Rectal smooth muscle tissue (tissue), 1 donor: ENCODE data around the gene SCP2.
A peak's percentile ranks its signal among the peaks of the same experiment; 100 is the strongest.

Experiments used
- H3K27ac ChIP-seq: one replicate; pipeline ENCODE4 v1.7.0; 2013; ENCODE audit warnings: low read depth, low read length, inconsistent platforms
- H3K27me3 ChIP-seq: one replicate; pipeline ENCODE4 v1.7.0; 2013; ENCODE audit warnings: low read length; ENCODE audit not compliant: control insufficient read depth, insufficient read depth
- H3K36me3 ChIP-seq: one replicate; pipeline ENCODE4 v1.7.0; 2013; ENCODE audit warnings: low read length; ENCODE audit not compliant: control insufficient read depth, insufficient read depth
- H3K4me1 ChIP-seq: one replicate; pipeline ENCODE4 v1.7.0; 2013; ENCODE audit warnings: low read length; ENCODE audit not compliant: control insufficient read depth, insufficient read depth
- H3K4me3 ChIP-seq: one replicate; pipeline ENCODE4 v1.7.0; 2013; ENCODE audit warnings: low read length
- H3K9ac ChIP-seq: one replicate; pipeline ENCODE4 v1.7.0; 2013; ENCODE audit warnings: low read length

The SCP2 gene

DNA sequence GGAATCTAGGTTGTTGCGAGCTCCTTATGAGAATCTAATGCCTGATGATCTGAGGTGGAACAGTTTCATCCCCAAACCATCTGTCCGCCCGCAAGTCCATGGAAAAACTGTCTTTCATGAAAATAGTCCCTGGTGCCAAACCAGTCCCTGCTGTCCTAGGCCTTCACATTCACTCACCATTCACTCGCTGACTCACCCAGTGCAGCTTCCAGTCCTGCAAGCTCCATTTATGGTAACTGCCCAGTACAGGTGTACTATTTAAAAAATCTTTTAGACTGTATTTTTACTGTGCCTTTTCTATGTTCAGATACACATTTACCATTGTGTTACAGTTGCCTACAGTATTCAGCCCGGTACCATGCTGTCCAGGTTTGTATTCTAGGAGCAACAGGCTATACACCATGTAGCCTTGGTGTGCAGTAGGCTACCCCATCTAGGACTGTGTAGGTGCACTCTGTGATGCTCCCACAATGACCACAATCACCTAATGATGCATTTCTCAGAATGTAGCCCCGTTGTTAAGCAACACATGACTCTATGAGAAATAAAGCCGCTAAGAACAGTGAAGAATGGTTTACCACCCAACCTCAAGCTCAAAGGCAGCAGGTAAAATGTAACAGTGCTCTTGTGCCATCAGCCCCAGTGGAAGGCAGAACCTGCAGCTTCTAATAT is 7.9 kb upstream of the SCP2 start:
- no peaks in the 10 kb centered on the region for H3K36me3 ChIP-seq
- no peaks in the 10 kb centered on the region for H3K4me1 ChIP-seq
- H3K4me3 ChIP-seq: no peak overlapping the region
- no peaks in the 10 kb centered on the region for H3K27me3 ChIP-seq
- H3K9ac ChIP-seq: no peak overlapping the region
- no peak overlapping the region for H3K27ac ChIP-seq

DNA sequence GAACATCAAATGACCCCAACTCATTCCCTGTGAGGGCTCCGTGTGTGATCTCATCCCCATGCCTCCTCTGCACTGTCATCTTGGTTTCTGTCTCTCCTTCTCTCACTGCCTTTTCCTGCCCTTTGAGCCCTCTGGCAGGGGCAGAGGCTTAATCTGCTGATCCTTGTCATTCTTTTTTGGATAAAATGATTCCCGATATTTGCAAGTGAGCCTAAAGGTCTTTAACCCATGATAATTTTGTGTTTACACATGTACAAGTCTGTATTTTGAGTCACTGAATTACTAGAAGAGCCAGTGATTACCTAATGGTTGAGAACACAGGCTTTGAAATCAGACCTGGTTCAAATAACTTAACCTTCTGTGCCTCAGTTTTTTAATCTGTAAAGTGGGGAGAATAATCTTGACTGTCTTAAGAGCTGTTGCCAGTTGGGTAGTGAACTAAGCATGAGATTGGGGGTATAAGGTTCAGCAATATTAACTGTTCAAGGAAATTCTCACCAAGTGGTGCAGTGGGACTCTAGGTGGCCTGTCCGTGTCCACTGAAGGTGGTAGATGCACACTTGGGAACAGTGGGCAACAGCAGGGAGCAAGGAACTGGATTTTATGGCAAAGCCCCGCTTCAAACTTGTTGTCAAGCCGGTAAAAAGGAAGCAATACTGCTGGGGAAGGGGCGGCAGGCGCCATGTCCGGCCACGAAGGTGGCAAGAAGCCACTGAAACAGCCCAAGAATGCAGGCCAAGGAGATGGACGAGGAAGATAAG is 7.2 kb upstream of the SCP2 start:
- Histone ChIP-seq H3K9ac (no peak overlapping the region), H3K27ac (no peak overlapping the region), H3K4me3 (no peak overlapping the region), H3K36me3 (no peaks in the 10 kb centered on the region), H3K4me1 (no peaks in the 10 kb centered on the region), H3K27me3 (no peaks in the 10 kb centered on the region)

GRCh38 chr1:52920791-52921291 is 6.2 kb upstream of the SCP2 start:
- Histone ChIP-seq H3K9ac (peak overlapping the region; percentile 80), H3K36me3 (no peaks in the 10 kb centered on the region), H3K27ac (peak overlapping the region; percentile 91), H3K4me3 (peak overlapping the region; percentile 87), H3K4me1 (peaks cover under 1% of the 10 kb centered on the region), H3K27me3 (no peaks in the 10 kb centered on the region)

DNA sequence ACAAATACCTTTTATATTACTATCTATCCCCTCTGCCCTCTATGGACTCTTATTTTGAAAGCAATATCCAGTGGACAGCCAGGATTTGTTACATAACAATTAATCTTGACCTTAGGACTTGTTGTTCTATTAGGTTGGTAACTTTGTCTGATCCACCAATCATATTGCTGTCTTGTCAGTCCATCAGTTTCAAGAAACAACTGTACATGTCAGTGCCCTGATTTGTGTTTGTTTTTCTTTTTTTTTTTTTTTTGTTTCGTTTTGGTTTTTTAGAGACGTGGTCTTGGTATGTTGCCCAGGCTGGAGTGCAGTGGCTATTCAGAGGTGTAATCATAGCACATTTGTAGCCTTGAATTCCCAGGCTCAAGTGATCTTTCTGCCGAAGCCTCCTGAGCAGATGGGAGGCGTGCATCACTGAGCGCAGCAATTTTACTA is 1.5 kb upstream of the SCP2 start:
- H3K36me3 ChIP-seq: no peaks in the 10 kb centered on the region
- no peak overlapping the region for H3K27ac ChIP-seq
- no peaks in the 10 kb centered on the region for H3K27me3 ChIP-seq
- no peak overlapping the region for H3K9ac ChIP-seq
- peak overlapping the region; percentile 5 for H3K4me3 ChIP-seq
- peaks cover 7% of the 10 kb centered on the region for H3K4me1 ChIP-seq

DNA sequence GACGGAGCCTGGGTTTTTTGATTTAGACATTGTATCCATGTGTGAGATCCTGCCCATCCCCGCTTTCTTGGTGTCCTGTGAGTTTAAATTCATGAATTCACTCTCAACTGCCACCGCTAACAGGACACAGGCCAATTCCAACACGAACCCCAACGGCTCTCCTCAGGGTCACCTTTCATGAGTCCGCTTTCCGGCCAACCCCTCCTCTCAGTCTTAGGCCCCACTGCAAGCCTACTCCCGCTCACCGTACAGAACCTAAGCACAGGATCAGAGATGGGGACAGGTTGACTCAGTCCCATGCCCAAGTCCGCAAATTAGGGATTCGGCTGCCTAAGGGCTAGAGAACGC is 238 bp upstream of the SCP2 start:
- H3K36me3 ChIP-seq: no peaks in the 10 kb centered on the region
- H3K27me3 ChIP-seq: no peaks in the 10 kb centered on the region
- H3K4me3 ChIP-seq: peak overlapping the region; percentile 66
- peak overlapping the region; percentile 48 for H3K27ac ChIP-seq
- H3K4me1 ChIP-seq: peaks cover 7% of the 10 kb centered on the region
- H3K9ac ChIP-seq: no peak overlapping the region

GRCh38 chr1:52928015-52928404 is 934 bp downstream of the SCP2 start:
- Histone ChIP-seq H3K9ac (peak overlapping the region; percentile 90), H3K27me3 (no peaks in the 10 kb centered on the region), H3K36me3 (no peaks in the 10 kb centered on the region), H3K4me3 (peak overlapping the region; percentile 66), H3K4me1 (peaks cover 7% of the 10 kb centered on the region), H3K27ac (no peak overlapping the region)

GRCh38 chr1:52929019-52929418 is 1.9 kb downstream of the SCP2 start:
- H3K27me3 ChIP-seq: no peaks in the 10 kb centered on the region
- peaks cover 7% of the 10 kb centered on the region for H3K4me1 ChIP-seq
- H3K9ac ChIP-seq: no peak overlapping the region
- no peak overlapping the region for H3K4me3 ChIP-seq
- no peaks in the 10 kb centered on the region for H3K36me3 ChIP-seq
- H3K27ac ChIP-seq: no peak overlapping the region

DNA sequence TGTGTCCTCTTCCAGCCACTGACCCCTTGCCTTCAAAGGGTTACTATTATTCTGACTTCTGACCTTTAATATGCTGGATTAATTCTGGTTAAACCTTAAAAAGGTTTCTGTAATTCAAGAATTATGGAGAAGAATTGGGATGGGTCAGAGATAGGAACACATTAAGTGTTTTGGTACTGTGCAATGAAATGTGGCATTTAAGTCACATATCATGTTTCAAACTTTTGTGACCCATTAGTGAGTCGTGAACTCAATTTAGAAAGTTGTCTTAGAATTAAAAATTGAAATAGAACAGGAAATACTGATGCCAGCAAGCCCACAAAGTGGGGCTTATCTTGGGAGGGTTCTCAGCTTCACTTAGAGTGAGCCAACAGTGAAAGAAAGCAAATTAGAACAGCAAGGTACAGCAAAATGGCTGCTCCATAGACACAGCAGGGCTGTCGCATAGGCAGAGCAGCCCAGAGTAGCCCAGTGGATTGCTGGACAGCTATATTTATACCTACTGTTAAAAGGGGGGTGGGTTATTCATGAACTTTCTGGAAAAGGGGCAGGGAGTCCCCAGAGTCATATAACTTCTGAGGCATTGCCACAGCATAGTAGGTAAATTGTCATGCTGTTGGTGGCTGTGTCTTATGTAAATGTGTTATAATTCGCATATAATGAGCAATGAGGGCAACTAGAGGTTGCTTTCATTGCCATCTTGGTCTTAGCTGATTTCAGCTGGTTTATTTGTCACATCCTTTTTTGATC is 10.5 kb downstream of the SCP2 start:
- H3K27ac ChIP-seq: no peak overlapping the region
- H3K4me3 ChIP-seq: no peak overlapping the region
- H3K9ac ChIP-seq: no peak overlapping the region
- no peaks in the 10 kb centered on the region for H3K36me3 ChIP-seq
- H3K4me1 ChIP-seq: no peaks in the 10 kb centered on the region
- H3K27me3 ChIP-seq: no peaks in the 10 kb centered on the region

- Histone ChIP-seq H3K27me3 (no peaks in the 10 kb centered on the region), H3K4me1 (no peaks in the 10 kb centered on the region), H3K27ac (no peak overlapping the region), H3K36me3 (no peaks in the 10 kb centered on the region), H3K9ac (no peak overlapping the region), H3K4me3 (no peak overlapping the region)
These were observed 11.0 kb downstream of the SCP2 start for GRCh38 chr1:52938183-52938451.

- Histone ChIP-seq H3K27me3 (no peaks in the 10 kb centered on the region), H3K4me1 (peaks cover 4% of the 10 kb centered on the region), H3K27ac (no peak overlapping the region), H3K4me3 (no peak overlapping the region), H3K9ac (no peak overlapping the region), H3K36me3 (peaks cover 3% of the 10 kb centered on the region)
These were observed 16.9 kb downstream of the SCP2 start for GRCh38 chr1:52943876-52944416.

DNA sequence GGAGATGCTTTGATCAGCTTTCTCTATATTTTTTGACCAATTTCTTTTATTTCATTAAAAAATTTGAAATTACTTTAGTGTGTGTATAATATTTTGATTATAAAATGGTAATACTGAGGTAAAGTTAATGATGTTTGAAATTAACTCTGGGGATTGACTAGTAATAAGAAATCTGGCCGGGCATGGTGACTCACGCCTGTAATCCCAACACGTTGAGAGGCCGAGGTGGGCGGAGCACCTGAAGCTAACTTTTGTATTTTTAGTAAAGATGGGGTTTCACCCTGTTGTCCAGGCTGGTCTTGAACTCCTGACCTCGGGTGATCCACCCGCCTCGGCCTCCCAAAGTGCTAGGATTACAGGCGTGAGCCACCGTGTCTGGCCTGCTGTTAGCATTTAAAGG is 17.5 kb downstream of the SCP2 start:
- H3K4me1 ChIP-seq: peaks cover 4% of the 10 kb centered on the region
- H3K4me3 ChIP-seq: no peak overlapping the region
- peaks cover 3% of the 10 kb centered on the region for H3K36me3 ChIP-seq
- no peak overlapping the region for H3K27ac ChIP-seq
- no peaks in the 10 kb centered on the region for H3K27me3 ChIP-seq
- H3K9ac ChIP-seq: no peak overlapping the region

- Histone ChIP-seq H3K4me1 (peaks cover 4% of the 10 kb centered on the region), H3K27ac (no peak overlapping the region), H3K36me3 (peaks cover 3% of the 10 kb centered on the region), H3K9ac (no peak overlapping the region), H3K4me3 (no peak overlapping the region), H3K27me3 (no peaks in the 10 kb centered on the region)
These were observed 20.4 kb downstream of the SCP2 start for GRCh38 chr1:52947490-52947889.
